IMR-90 (cell line): ENCODE data around the gene GABBR2. TPM values are rescaled to one million over a fixed set of nuclear protein-coding genes. Genes with fewer than 3 reads are reported as not detected.

Experiments used
- ATAC-seq: fragments of 200-7000 bp; cut with Tn5 transposase; 2 replicates; pipeline ENCODE4 v1.9.1; 2020; ENCODE audit warnings: low read depth, mild to moderate bottlenecking, moderate library complexity
- BruUV-seq: library from RNA; stranded (reverse); fragments of 400-500 nt; replicated peaks from 2 replicates; lab custom pipeline; 2021; lab: Mats Ljungman, UMichigan
- CTCF ChIA-PET: fragments of 300-600 bp; formaldehyde crosslinking; extraction: SDS; loops from one replicate; lab custom pipeline; 2021; ENCODE audit warnings: antibody characterized with exemption; lab: Yijun Ruan, JAX
- POLR2A ChIA-PET: fragments of 300-600 bp; sonication (Branson Sonifier 250); formaldehyde crosslinking; loops from one replicate; lab custom pipeline; 2022; ENCODE audit warnings: antibody characterized with exemption; ENCODE audit not compliant: unreplicated experiment; lab: Charles Lee
- DNase-seq: peaks from one replicate; pipeline ENCODE4 v3.0.0; 2013
- H2AFZ ChIP-seq: replicated peaks from 2 replicates; pipeline ENCODE3; 2013; ENCODE audit warnings: low read length, mild to moderate bottlenecking; ENCODE audit not compliant: poor library complexity
- H2AK5ac ChIP-seq: 2 replicates; pipeline ENCODE4 v1.6.1; 2013; ENCODE audit warnings: low read depth, low read length, inconsistent platforms
- H2AK9ac ChIP-seq: replicated peaks from 2 replicates; pipeline ENCODE3; 2013; ENCODE audit warnings: mild to moderate bottlenecking, low read depth, low read length, moderate library complexity; ENCODE audit not compliant: poor library complexity
- H2BK120ac ChIP-seq: 2 replicates; pipeline ENCODE4 v1.6.1; 2013; ENCODE audit warnings: low read depth, low read length, inconsistent platforms
- H2BK15ac ChIP-seq: 3 replicates; pipeline ENCODE4 v1.6.1; 2013; ENCODE audit warnings: low read depth, low read length, inconsistent platforms
- H2BK20ac ChIP-seq: 2 replicates; pipeline ENCODE4 v1.6.1; 2013; ENCODE audit warnings: low read depth, mild to moderate bottlenecking, inconsistent platforms, low read length, moderate library complexity
- H2BK5ac ChIP-seq: 2 replicates; pipeline ENCODE4 v1.6.1; 2013; ENCODE audit warnings: mild to moderate bottlenecking, low read depth, low read length, inconsistent platforms; ENCODE audit not compliant: poor library complexity, severe bottlenecking
- H3K14ac ChIP-seq: replicated peaks from 2 replicates; pipeline ENCODE4 v1.6.1; 2013; ENCODE audit warnings: low read depth, low read length, inconsistent platforms
- H3K18ac ChIP-seq: 2 replicates; pipeline ENCODE4 v1.6.1; 2013; ENCODE audit warnings: low read depth, low read length, control low read depth
- H3K23ac ChIP-seq: 2 replicates; pipeline ENCODE4 v1.6.1; 2013; ENCODE audit warnings: low read depth, low read length, inconsistent platforms
- H3K27ac ChIP-seq: 2 replicates; pipeline ENCODE4 v1.5.1; 2013; ENCODE audit warnings: mild to moderate bottlenecking, control low read depth, low read length; ENCODE audit not compliant: insufficient read depth
- H3K27me3 ChIP-seq: 2 replicates; pipeline ENCODE4 v1.6.1; 2013; ENCODE audit warnings: low read length; ENCODE audit not compliant: control insufficient read depth, insufficient read depth
- H3K36me3 ChIP-seq: 2 replicates; pipeline ENCODE4 v1.6.1; 2013; ENCODE audit warnings: low read length, mixed read lengths; ENCODE audit not compliant: control insufficient read depth, insufficient read depth
- H3K4ac ChIP-seq: 2 replicates; pipeline ENCODE4 v1.6.1; 2013; ENCODE audit warnings: low read depth, low read length, inconsistent platforms
- H3K4me1 ChIP-seq: 2 replicates; pipeline ENCODE4 v1.6.1; 2013; ENCODE audit warnings: low read length, mixed read lengths; ENCODE audit not compliant: control insufficient read depth, insufficient read depth
- H3K4me2 ChIP-seq: 2 replicates; pipeline ENCODE4 v1.6.1; 2013; ENCODE audit warnings: low read depth, mild to moderate bottlenecking, control low read depth, low read length, moderate library complexity
- H3K4me3 ChIP-seq: 2 replicates; pipeline ENCODE4 v1.5.1; 2013; ENCODE audit warnings: low read depth, mild to moderate bottlenecking, control low read depth, low read length, moderate library complexity; ENCODE audit not compliant: insufficient read depth
- H3K56ac ChIP-seq: 2 replicates; pipeline ENCODE4 v1.6.1; 2013; ENCODE audit warnings: low read length, inconsistent platforms; ENCODE audit not compliant: insufficient read depth; ENCODE audit errors: extremely low read depth
- H3K79me1 ChIP-seq, 2 experiments: 2 replicates each; pipeline ENCODE4 v1.6.1; 2013; ENCODE audit warnings: low read length in 2 of 2, inconsistent platforms in 1 of 2, low read depth in 1 of 2
- H3K9ac ChIP-seq: 2 replicates; pipeline ENCODE4 v1.6.1; 2013; ENCODE audit warnings: low read depth, low read length, control low read depth
- H3K9me1 ChIP-seq: 2 replicates; pipeline ENCODE4 v1.6.1; 2013; ENCODE audit warnings: low read length, inconsistent platforms; ENCODE audit not compliant: insufficient read depth
- H3K9me3 ChIP-seq: 2 replicates; pipeline ENCODE4 v1.6.1; 2013; ENCODE audit warnings: low read length; ENCODE audit not compliant: control insufficient read depth, insufficient read depth
- H4K20me1 ChIP-seq: 2 replicates; pipeline ENCODE4 v1.6.1; 2013; ENCODE audit warnings: low read length, inconsistent platforms; ENCODE audit not compliant: insufficient read depth
- H4K5ac ChIP-seq: 2 replicates; pipeline ENCODE4 v1.6.1; 2013; ENCODE audit warnings: mild to moderate bottlenecking, low read depth, low read length, control low read depth
- H4K8ac ChIP-seq, 2 experiments: 2 replicates each; pipeline ENCODE4 v1.6.1; 2013; ENCODE audit warnings: low read depth in 2 of 2, low read length in 2 of 2, control low read depth in 1 of 2, inconsistent platforms in 1 of 2
- H4K91ac ChIP-seq: 2 replicates; pipeline ENCODE4 v1.6.1; 2013; ENCODE audit warnings: low read depth, low read length, inconsistent platforms; ENCODE audit not compliant: insufficient read depth
- CEBPB ChIP-seq: IDR thresholded peaks from 2 replicates; pipeline ENCODE4 v1.6.1; 2012; ENCODE audit warnings: low read depth, low read length, improper control_type of control experiment
- CHD1 ChIP-seq: IDR thresholded peaks from 2 replicates; pipeline ENCODE4 v1.6.1; 2012; ENCODE audit warnings: low read depth, low read length, improper control_type of control experiment
- FOS ChIP-seq: fragments of 150-350 bp; IDR thresholded peaks from 2 replicates; pipeline ENCODE4 v1.6.1; 2016; ENCODE audit warnings: low read depth, low read length
- MAZ ChIP-seq: IDR thresholded peaks from 2 replicates; pipeline ENCODE4 v1.6.1; 2012; ENCODE audit warnings: low read depth, mild to moderate bottlenecking, low read length, improper control_type of control experiment, moderate library complexity, borderline replicate concordance
- MXI1 ChIP-seq: IDR thresholded peaks from 2 replicates; pipeline ENCODE4 v1.6.1; 2012; ENCODE audit warnings: low read depth, mild to moderate bottlenecking, low read length, moderate library complexity, borderline replicate concordance
- NFE2L2 ChIP-seq: fragments of 150-350 bp; IDR thresholded peaks from 2 replicates; pipeline ENCODE4 v1.6.1; 2016; ENCODE audit warnings: low read depth, mild to moderate bottlenecking, low read length
- RCOR1 ChIP-seq: IDR thresholded peaks from 2 replicates; pipeline ENCODE4 v1.6.1; 2012; ENCODE audit warnings: mild to moderate bottlenecking, low read length, improper control_type of control experiment; ENCODE audit not compliant: insufficient replicate concordance
- RFX5 ChIP-seq: IDR thresholded peaks from 2 replicates; pipeline ENCODE4 v1.8.0; 2012; ENCODE audit warnings: low read depth, mild to moderate bottlenecking, low read length, moderate library complexity
- SMC3 ChIP-seq: fragments of 150-350 bp; IDR thresholded peaks from 2 replicates; pipeline ENCODE4 v1.6.1; 2016; ENCODE audit warnings: low read depth, mild to moderate bottlenecking, antibody characterized with exemption, low read length, moderate library complexity
- WGBS, 2 experiments: methylation state at CpG; one replicate each; pipeline versions ENCODE4 v1.1.5 to v1.1.7; 2013; ENCODE audit warnings: missing lambda C conversion rate in 2 of 2; ENCODE audit not compliant: insufficient read length in 1 of 2; ENCODE audit errors: extremely low coverage in 2 of 2; 5-methylcytosine and 5-hydroxymethylcytosine counted together
- dilution Hi-C: fragments of 300-500 bp; cut with HindIII; formaldehyde crosslinking; loops from one replicate; pipeline ENCODE4 v1.14.3; 2018; ENCODE audit warnings: low sequenced_read_pairs; ENCODE audit not compliant: unreplicated experiment
- in situ Hi-C: fragments of 300-500 bp; cut with MboI; formaldehyde crosslinking; loops from 3 replicates; pipeline ENCODE4 v1.14.3; 2019; ENCODE audit warnings: low sequenced_read_pairs, inconsistent platforms, mixed read lengths
- intact Hi-C: fragments of 100-400 bp; cut with micrococcal nuclease; formaldehyde crosslinking; loops from 2 replicates; pipeline ENCODE4 v1.10.0; 2022
- polyA plus RNA-seq, 3 experiments: library from polyadenylated mRNA; depleted of rRNA; stranded (reverse); fragments of >200 nt; gene quantifications; 2 replicates each; pipeline ENCODE4 v1.2.3, GENCODE V29; 2012; ENCODE audit warnings: low replicate concordance in 1 of 3
- total RNA-seq: library from RNA; depleted of rRNA; stranded (reverse); fragments of >200 nt; gene quantifications from 2 replicates; pipeline ENCODE4 v1.2.3, GENCODE V29; 2012
- TF ChIP-seq, protein P1 (sequence below): conservative IDR thresholded peaks from 2 replicates; pipeline ENCODE4 v1.5.1; 2012; ENCODE audit warnings: mild to moderate bottlenecking, low read depth, low read length, improper control_type of control experiment
- TF ChIP-seq, protein P2 (sequence below): fragments of 150-350 bp; IDR thresholded peaks from 2 replicates; pipeline ENCODE4 v1.6.1; 2016; ENCODE audit warnings: low read depth, mild to moderate bottlenecking, low read length, moderate library complexity, borderline replicate concordance

The GABBR2 gene
- total and polyA plus RNA-seq, 2 of the 4 experiments (the other 2 are of a cell fraction) = 14.2 to 20.3 TPM

DNA sequence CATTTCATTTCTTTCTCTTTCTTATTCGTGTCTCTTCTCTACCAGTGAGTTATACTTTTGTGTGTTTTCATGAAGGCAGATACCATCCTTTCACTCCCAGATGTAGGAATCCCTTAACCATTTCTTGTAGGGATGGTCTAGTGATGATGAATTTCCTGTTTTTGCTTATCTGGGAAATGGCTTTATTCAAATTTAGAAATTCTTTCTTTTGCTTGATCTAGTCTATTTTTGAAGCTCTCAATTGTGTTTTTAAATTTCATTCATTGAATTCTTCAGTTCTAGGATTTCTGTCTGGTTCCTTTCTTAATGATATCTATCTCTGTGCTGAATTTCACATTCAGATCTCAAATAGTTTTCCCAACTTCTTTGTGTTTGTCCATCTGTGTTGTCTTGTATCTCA is 357.4 kb downstream of the GABBR2 start:
- no peaks in the 10 kb centered on the region for H4K20me1 ChIP-seq
- no peak overlapping the region for H2AFZ ChIP-seq
- no peak overlapping the region for H3K9ac ChIP-seq
- H3K14ac ChIP-seq = no peak overlapping the region
- no peak overlapping the region for H3K56ac ChIP-seq
- no CpG with 5 or more reads among the region's 1 CpG for WGBS, 2 experiments
- H3K23ac ChIP-seq = no peak overlapping the region
- no peak overlapping the region for H3K27ac ChIP-seq
- H2AK5ac ChIP-seq = no peak overlapping the region
- H4K8ac ChIP-seq = no peak overlapping the region
- no peak overlapping the region for H3K4me3 ChIP-seq
- TF ChIP-seq CHD1 (no peak), CEBPB (no peak), SMC3 (no peak), MXI1 (no peak), RFX5 (no peak), RCOR1 (no peak), FOS (no peak), NFE2L2 (no peak), MAZ (no peak)
- TF ChIP-seq, protein P1, sequence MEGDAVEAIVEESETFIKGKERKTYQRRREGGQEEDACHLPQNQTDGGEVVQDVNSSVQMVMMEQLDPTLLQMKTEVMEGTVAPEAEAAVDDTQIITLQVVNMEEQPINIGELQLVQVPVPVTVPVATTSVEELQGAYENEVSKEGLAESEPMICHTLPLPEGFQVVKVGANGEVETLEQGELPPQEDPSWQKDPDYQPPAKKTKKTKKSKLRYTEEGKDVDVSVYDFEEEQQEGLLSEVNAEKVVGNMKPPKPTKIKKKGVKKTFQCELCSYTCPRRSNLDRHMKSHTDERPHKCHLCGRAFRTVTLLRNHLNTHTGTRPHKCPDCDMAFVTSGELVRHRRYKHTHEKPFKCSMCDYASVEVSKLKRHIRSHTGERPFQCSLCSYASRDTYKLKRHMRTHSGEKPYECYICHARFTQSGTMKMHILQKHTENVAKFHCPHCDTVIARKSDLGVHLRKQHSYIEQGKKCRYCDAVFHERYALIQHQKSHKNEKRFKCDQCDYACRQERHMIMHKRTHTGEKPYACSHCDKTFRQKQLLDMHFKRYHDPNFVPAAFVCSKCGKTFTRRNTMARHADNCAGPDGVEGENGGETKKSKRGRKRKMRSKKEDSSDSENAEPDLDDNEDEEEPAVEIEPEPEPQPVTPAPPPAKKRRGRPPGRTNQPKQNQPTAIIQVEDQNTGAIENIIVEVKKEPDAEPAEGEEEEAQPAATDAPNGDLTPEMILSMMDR = no peak
- TF ChIP-seq, protein P2, sequence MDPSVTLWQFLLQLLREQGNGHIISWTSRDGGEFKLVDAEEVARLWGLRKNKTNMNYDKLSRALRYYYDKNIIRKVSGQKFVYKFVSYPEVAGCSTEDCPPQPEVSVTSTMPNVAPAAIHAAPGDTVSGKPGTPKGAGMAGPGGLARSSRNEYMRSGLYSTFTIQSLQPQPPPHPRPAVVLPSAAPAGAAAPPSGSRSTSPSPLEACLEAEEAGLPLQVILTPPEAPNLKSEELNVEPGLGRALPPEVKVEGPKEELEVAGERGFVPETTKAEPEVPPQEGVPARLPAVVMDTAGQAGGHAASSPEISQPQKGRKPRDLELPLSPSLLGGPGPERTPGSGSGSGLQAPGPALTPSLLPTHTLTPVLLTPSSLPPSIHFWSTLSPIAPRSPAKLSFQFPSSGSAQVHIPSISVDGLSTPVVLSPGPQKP = no peak
- intact Hi-C loops (no loop called here), in situ Hi-C loops (no loop called here), dilution Hi-C loops (no loop called here)
- ATAC-seq (no peak), DNase-seq (no peak)
- no TSS peak for BruUV-seq
- no peaks in the 10 kb centered on the region; the same call in 1 of the 2 replicates for H3K9me3 ChIP-seq
- no peak overlapping the region for H2AK9ac ChIP-seq
- ChIA-PET POLR2A (no interaction called here), CTCF (no interaction called here)
- no peaks in the 10 kb centered on the region; the same call in 1 of the 2 replicates for H3K36me3 ChIP-seq
- H3K18ac ChIP-seq = no peak overlapping the region
- no peaks in the 10 kb centered on the region for H3K27me3 ChIP-seq
- no peak overlapping the region for H2BK20ac ChIP-seq
- H2BK120ac ChIP-seq = no peak overlapping the region
- no peaks in the 10 kb centered on the region for H3K4me1 ChIP-seq
- no peaks in the 10 kb centered on the region for H3K9me1 ChIP-seq
- no peak overlapping the region for H3K4me2 ChIP-seq
- no peak overlapping the region for H4K5ac ChIP-seq
- H2BK15ac ChIP-seq = no peak overlapping the region
- no peak overlapping the region for H2BK5ac ChIP-seq
- H4K91ac ChIP-seq = no peak overlapping the region
- H3K79me1 ChIP-seq = peaks cover 3 to 4% of the 10 kb centered on the region in 2 experiments; a peak in 1 of 4 replicates
- no peak overlapping the region for H3K4ac ChIP-seq
